Vagina (tissue), 2 donors: ENCODE measurements around the gene PTPN6.

ENCODE experiments used
- CTCF ChIP-seq, 3 experiments: fragments of 450-650 bp in 2 of 3; fragments of 200-600 bp in 1 of 3; sonication (generic) in 1 of 3; IDR thresholded peaks; one replicate each; pipeline ENCODE4 v1.5.1; 2017 to 2019; ENCODE audit warnings: antibody characterized with exemption in 3 of 3, mild to moderate bottlenecking in 2 of 3, moderate library complexity in 2 of 3
- POLR2A ChIP-seq, 2 donors: fragments of 450-650 bp; IDR thresholded peaks; one replicate each; pipeline ENCODE4 v1.6.1; 2017; ENCODE audit warnings: antibody characterized with exemption in 2 of 2, mild to moderate bottlenecking in 2 of 2, moderate library complexity in 2 of 2
- POLR2AphosphoS5 ChIP-seq, 2 donors: sonication (generic); formaldehyde crosslinking; IDR thresholded peaks; one replicate each; pipeline ENCODE4 v1.9.0; 2017; ENCODE audit warnings: antibody characterized with exemption in 2 of 2, mild to moderate bottlenecking in 2 of 2, low read depth in 1 of 2; ENCODE audit not compliant: insufficient read depth in 1 of 2

- TF ChIP-seq CTCF (IDR thresholded peaks at IDR 0.05), result no peak
- TF ChIP-seq POLR2AphosphoS5 (IDR thresholded peaks at IDR 0.05; ENCODE audit: insufficient read depth in 1 of 2, low read depth in 1 of 2), result no peak
- TF ChIP-seq POLR2A (IDR thresholded peaks at IDR 0.05), result no peak
Measured at GRCh38 chr12:7009512-7009911, 58.4 kb downstream of the PTPN6 start.
